Thymus (tissue), 14 donors: ENCODE data around the gene ADAM33. TPM values are rescaled to one million over a fixed set of nuclear protein-coding genes. Genes with fewer than 3 reads are reported as not detected.

Source experiments
- DNase-seq, 9 donors: peaks; one replicate each; pipeline ENCODE4 v3.0.0-alpha.2; 2013; ENCODE audit warnings: low spot score in 9 of 9, low read depth in 6 of 9, missing footprints in 1 of 9
- H3K27ac ChIP-seq, 2 donors: one replicate each; pipeline ENCODE4 v1.5.1; 2013; ENCODE audit warnings: control low read depth in 1 of 2, low read depth in 1 of 2, low read length in 1 of 2, mild to moderate bottlenecking in 1 of 2, moderate library complexity in 1 of 2
- H3K27me3 ChIP-seq, 2 donors: one replicate each; pipeline ENCODE4 v1.5.1; 2013; ENCODE audit warnings: low read length in 1 of 2; ENCODE audit not compliant: control insufficient read depth in 2 of 2, insufficient read depth in 1 of 2
- H3K36me3 ChIP-seq, 2 donors: one replicate each; pipeline ENCODE4 v1.5.1; 2013; ENCODE audit warnings: low read length in 1 of 2, mild to moderate bottlenecking in 1 of 2, moderate library complexity in 1 of 2; ENCODE audit not compliant: control insufficient read depth in 2 of 2, insufficient read depth in 2 of 2
- H3K4me1 ChIP-seq, 2 donors: one replicate each; pipeline ENCODE4 v1.5.1; 2013; ENCODE audit warnings: low read length in 2 of 2; ENCODE audit not compliant: control insufficient read depth in 2 of 2, insufficient read depth in 2 of 2
- H3K4me3 ChIP-seq, 2 donors: one replicate each; pipeline ENCODE4 v1.5.1; 2013; ENCODE audit warnings: low read length in 2 of 2, control low read depth in 1 of 2, mild to moderate bottlenecking in 1 of 2
- H3K9me3 ChIP-seq, 2 donors: one replicate each; pipeline ENCODE4 v1.5.1; 2013; ENCODE audit warnings: low read length in 1 of 2, mild to moderate bottlenecking in 1 of 2; ENCODE audit not compliant: control insufficient read depth in 2 of 2, insufficient read depth in 1 of 2
- WGBS: extraction: QIAGEN DNeasy Blood & Tissue Kit; methylation state at CpG from one replicate; pipeline ENCODE4 v1.1.7; 2013; 5-methylcytosine and 5-hydroxymethylcytosine counted together
- long read RNA-seq, 10 donors: transcript quantifications; one replicate each; lab custom pipeline, GENCODE V29; 2026
- polyA plus RNA-seq: library from polyadenylated mRNA; stranded (reverse); fragments of 200-250 nt; gene quantifications from one replicate; pipeline ENCODE4 v1.2.3, GENCODE V29; 2013
- total RNA-seq: library from RNA; stranded (reverse); fragments of 120-200 nt; gene quantifications from one replicate; pipeline ENCODE4 v1.2.4, GENCODE V29; 2013
- donor health status: healthy.

ADAM33 gene
- total RNA-seq (0.90 TPM), polyA plus RNA-seq (3.6 TPM)
- long read RNA-seq, donor 1: 0 reads
- long read RNA-seq, donor 2: 0 reads
- long read RNA-seq, donor 3: 0 reads
- long read RNA-seq, donor 4: 0 reads
- long read RNA-seq, donor 5: 0 reads
- long read RNA-seq, donor 6: 0 reads
- long read RNA-seq, donor 7: 0 reads
- long read RNA-seq, donor 8: 0 reads
- long read RNA-seq, donor 9: 0 reads
- long read RNA-seq, donor 10: 0 reads

GRCh38 chr20:3681931-3682781 is at the start of gene ADAM33:
ADAM33 (minus strand) TSS chr20:3682010; CDS start chr20:3682004, 6 bp downstream.
- H3K27me3 ChIP-seq: peaks cover 27 to 94% of the 10 kb centered on the region in 2 donors
- no peak within 1 kb of the TSS for H3K27ac ChIP-seq
- peaks cover 0 to 2% of the 10 kb centered on the region in 2 donors for H3K9me3 ChIP-seq
- no peaks in the 10 kb centered on the region for H3K36me3 ChIP-seq
- 7% methylated on average over 65 of the region's 65 CpGs for WGBS
- no peak for DNase-seq
- no peaks in the 10 kb centered on the region for H3K4me1 ChIP-seq
- no peak within 1 kb of the TSS for H3K4me3 ChIP-seq

- H3K9me3 ChIP-seq: no peaks in the 10 kb centered on the region
- no peak for DNase-seq
- 96% methylated on average over 12 of the region's 12 CpGs for WGBS
- H3K4me3 ChIP-seq: no peak overlapping the region
- peaks cover 0 to 15% of the 10 kb centered on the region in 2 donors for H3K4me1 ChIP-seq
- no peaks in the 10 kb centered on the region for H3K36me3 ChIP-seq
- no peak overlapping the region for H3K27ac ChIP-seq
- H3K27me3 ChIP-seq: peaks cover 20 to 50% of the 10 kb centered on the region in 2 donors
These were observed 49.2 kb upstream of the ADAM33 start for GRCh38 chr20:3730803-3731672.

- H3K36me3 ChIP-seq: no peaks in the 10 kb centered on the region
These were observed 48.2 kb upstream of the ADAM33 start for GRCh38 chr20:3729811-3730540.

GRCh38 chr20:3729378-3729777 is 47.6 kb upstream of the ADAM33 start:
- H3K36me3 ChIP-seq: no peaks in the 10 kb centered on the region
- WGBS: 95% methylated on average over 6 of the region's 6 CpGs
- H3K4me3 ChIP-seq: no peak overlapping the region
- no peak for DNase-seq
- peaks cover 20 to 50% of the 10 kb centered on the region in 2 donors for H3K27me3 ChIP-seq
- peaks cover 0 to 15% of the 10 kb centered on the region in 2 donors for H3K4me1 ChIP-seq
- no peaks in the 10 kb centered on the region for H3K9me3 ChIP-seq
- no peak overlapping the region for H3K27ac ChIP-seq

More at GRCh38 chr20:3729811-3730540, 48.2 kb upstream of the ADAM33 start:
- H3K27me3 ChIP-seq: peaks cover 20 to 50% of the 10 kb centered on the region in 2 donors
- DNase-seq: no peak
- 83% methylated on average over 8 of the region's 8 CpGs for WGBS
- H3K4me3 ChIP-seq: no peak overlapping the region
- no peaks in the 10 kb centered on the region for H3K9me3 ChIP-seq
- peaks cover 0 to 15% of the 10 kb centered on the region in 2 donors for H3K4me1 ChIP-seq
- H3K27ac ChIP-seq: no peak overlapping the region

- WGBS: 94% methylated on average over 3 of the region's 3 CpGs
- Histone ChIP-seq H3K27me3 (peaks cover 18 to 49% of the 10 kb centered on the region in 2 donors), H3K4me1 (peaks cover 0 to 15% of the 10 kb centered on the region in 2 donors), H3K36me3 (no peaks in the 10 kb centered on the region), H3K27ac (no peak overlapping the region), H3K4me3 (no peak overlapping the region), H3K9me3 (no peaks in the 10 kb centered on the region)
- no peak for DNase-seq
These were observed 47.1 kb upstream of the ADAM33 start for GRCh38 chr20:3728876-3729275.

GRCh38 chr20:3728354-3728753 is 46.5 kb upstream of the ADAM33 start:
- Histone ChIP-seq H3K4me3 (no peak overlapping the region), H3K27ac (no peak overlapping the region), H3K36me3 (no peaks in the 10 kb centered on the region), H3K9me3 (no peaks in the 10 kb centered on the region), H3K27me3 (peaks cover 15 to 44% of the 10 kb centered on the region in 2 donors), H3K4me1 (peaks cover 0 to 15% of the 10 kb centered on the region in 2 donors)
- no peak for DNase-seq
- 94% methylated on average over 5 of the region's 5 CpGs for WGBS

GRCh38 chr20:3727401-3728021 is 45.7 kb upstream of the ADAM33 start:
- H3K4me3 ChIP-seq: no peak overlapping the region
- no peaks in the 10 kb centered on the region for H3K9me3 ChIP-seq
- DNase-seq: no peak
- peaks cover 8 to 36% of the 10 kb centered on the region in 2 donors for H3K27me3 ChIP-seq
- WGBS: 69% methylated on average over 11 of the region's 11 CpGs
- peaks cover 0 to 9% of the 10 kb centered on the region in 2 donors for H3K4me1 ChIP-seq
- no peaks in the 10 kb centered on the region for H3K36me3 ChIP-seq
- H3K27ac ChIP-seq: no peak overlapping the region

GRCh38 chr20:3724356-3724755 is 42.5 kb upstream of the ADAM33 start:
- WGBS: 65% methylated on average over 4 of the region's 4 CpGs
- H3K27me3 ChIP-seq: peaks cover 0 to 21% of the 10 kb centered on the region in 2 donors
- no peaks in the 10 kb centered on the region for H3K36me3 ChIP-seq
- no peaks in the 10 kb centered on the region for H3K9me3 ChIP-seq
- no peak overlapping the region for H3K4me3 ChIP-seq
- DNase-seq: no peak
- H3K27ac ChIP-seq: no peak overlapping the region
- H3K4me1 ChIP-seq: peaks cover 0 to 4% of the 10 kb centered on the region in 2 donors
